Stimulated activated CD4-positive, alpha-beta T cell treated with anti-CD3 and anti-CD28 coated beads, Interleukin-15, amount 100 ng/mL, for 1 hour (primary cell): ENCODE results near the gene RNF150.

Experiments used
- DNase-seq, 2 donors: peaks; one replicate each; pipeline ENCODE4 v3.0.0-alpha.2; 2020; ENCODE audit warnings: low read depth in 1 of 2, low spot score in 1 of 2

The RNF150 gene

DNA sequence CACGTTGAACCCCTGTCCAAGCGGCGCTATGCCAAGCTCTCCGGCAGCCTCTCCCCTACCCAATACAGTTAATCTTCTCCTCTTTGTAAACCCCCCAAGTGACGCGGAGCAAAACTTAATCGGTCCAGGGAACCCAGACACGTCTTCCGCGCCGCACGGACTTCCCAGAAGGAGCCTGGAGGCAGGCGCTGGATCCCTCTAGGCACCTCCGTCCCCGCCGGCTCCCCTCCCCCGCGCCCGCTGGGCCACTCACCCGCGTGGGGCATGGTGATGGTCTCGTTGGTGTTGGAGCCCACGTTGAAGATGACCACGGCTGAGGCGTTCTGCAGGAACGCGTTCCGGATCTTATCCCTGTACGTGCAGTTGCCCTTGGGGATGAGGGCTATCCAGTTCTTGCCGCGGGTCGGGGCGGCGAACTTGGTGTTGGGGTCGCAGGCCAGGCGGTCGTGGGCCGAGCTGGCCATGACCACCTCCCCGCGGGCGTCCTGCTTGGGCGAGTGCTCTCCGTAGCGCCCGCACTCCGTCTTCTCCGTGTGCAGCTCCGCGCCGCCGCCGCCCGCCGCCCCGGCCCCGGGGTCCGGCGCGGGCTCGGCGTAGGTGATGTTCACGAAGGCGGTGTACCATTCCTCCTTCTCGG, 1.1 kb downstream of the RNF150 start:
- DNase-seq, result no peak

GRCh38 chr4:141131723-141132071, 1.6 kb downstream of the RNF150 start:
- DNase-seq, result no peak

- DNase-seq, result no peak
Measured at GRCh38 chr4:141130947-141131605, 2.2 kb downstream of the RNF150 start.

DNA sequence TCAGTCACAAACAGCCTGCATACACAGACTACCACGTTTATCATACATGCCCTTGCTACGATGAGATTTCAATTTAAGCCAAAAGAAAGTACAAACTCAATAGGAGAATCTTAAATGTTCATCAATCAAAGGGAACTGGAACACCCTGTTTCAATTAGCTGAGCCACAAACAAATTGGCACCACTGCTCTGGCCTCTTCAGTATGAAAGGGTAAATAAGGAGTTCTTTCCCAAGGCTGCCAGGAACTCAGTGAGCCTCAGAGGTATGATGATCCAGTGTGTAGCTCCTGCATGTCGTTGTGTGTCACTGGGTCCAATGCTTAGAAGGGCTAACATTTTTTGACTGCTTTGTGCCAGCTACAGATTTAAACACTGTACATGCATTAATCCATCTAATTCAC, 5.4 kb downstream of the RNF150 start:
- no peak for DNase-seq

GRCh38 chr4:141126769-141127168, 6.5 kb downstream of the RNF150 start:
- DNase-seq, result no peak

DNA sequence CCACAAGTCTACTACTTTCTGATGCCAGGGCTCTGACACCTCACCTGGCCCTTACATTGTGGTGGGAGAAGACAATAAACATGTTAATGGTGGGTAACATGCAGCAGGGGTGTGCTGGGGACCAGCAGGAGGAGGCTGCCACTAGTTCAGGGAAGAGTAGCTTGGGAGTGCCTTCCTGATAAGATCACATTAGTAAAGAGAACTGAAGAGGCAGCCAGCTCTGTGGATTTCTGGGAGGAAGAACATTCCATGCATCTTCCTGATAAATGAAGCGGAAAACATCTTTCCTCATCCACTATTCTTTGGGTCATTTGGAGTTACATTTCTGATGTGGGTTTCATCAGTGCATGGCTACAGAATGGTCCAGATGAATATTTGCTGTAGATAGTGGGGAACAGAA, 9.0 kb downstream of the RNF150 start:
- no peak for DNase-seq

GRCh38 chr4:141121768-141122454, 11.4 kb downstream of the RNF150 start:
- DNase-seq, result no peak

GRCh38 chr4:141121101-141121500, 12.2 kb downstream of the RNF150 start:
- no peak for DNase-seq

DNA sequence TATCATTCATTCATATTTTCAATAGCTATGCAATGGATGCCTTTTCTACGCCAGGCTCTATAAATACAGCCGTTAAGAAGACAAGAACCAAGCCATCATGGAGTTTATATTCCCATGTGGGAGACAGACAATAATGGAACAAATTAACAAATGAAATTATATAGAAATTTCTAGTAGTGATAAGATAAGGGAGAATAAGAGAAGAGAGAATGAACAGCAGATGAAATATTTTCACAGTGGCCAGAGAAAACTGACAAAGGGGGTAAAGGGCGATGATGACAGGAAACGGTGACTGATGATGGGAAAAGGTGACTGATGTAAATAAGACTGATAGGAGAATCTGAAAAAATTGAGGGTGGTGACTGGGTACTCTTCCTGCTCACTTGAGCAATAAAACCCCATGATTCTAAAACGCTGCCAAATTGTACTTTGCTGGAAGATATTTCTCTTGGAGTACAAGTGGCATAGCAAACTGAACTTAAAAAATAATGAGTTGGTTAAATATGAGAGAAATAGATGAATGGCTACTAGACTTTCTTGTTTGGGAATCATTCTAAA, 13.2 kb downstream of the RNF150 start:
- no peak for DNase-seq

- no peak for DNase-seq
Measured at GRCh38 chr4:141119071-141119470, 14.2 kb downstream of the RNF150 start.

DNA sequence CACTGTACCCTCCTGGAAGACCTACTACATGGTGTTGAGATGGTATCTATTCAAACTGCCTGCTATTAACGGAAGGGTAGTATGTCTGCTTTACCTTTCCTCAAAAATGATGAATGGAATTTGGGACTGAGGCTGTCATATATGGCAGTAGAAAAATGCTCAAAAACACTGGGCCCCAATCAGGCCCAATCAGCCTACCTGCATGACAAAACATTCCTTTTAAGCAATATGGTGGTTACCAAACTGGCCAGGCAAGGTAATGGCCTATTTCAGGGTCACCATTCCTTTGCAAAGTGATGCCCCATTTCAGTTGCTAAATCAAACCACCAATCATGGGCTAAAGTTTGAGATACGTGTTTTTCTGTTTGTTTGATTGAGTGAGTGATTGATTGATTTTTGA, 14.9 kb downstream of the RNF150 start:
- no peak for DNase-seq

DNA sequence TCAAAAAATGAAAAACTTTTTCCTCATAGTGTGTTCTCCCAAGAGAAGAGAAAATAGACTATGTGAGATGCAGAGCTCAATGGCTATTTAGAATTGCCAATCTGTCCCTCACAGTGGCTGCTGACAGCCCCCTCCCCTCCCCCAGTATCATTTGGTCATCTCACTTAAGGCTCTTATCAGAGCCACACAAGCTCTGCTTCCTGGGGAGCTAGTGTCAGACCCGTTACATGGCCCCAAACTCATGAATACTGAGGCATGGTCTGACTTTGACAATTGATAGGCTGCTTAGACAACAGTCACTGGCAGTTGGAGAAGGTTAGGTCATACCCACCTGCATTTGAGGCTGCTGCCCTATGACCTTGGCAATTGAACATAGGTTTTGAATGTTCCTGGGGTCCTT, 15.3 kb downstream of the RNF150 start:
- no peak for DNase-seq

DNA sequence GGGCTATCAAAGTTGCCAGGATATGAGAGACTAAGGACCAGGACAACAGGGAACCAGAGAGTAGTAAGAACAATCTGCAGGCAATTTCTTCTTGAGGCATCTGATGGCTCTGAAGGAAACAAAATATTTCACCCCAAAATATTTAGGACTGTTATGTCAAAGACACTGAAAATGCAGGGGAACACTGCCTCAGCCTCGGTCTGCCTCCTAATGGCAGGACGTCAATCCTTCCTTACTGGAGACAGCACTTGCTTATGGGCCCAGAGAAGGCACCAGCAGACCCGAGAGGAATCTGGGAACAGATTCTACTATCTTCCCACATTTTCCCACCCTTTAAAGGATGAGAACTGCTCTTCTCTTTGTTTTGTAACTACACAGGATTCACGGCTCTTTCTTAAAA, 23.3 kb downstream of the RNF150 start:
- DNase-seq, result no peak

GRCh38 chr4:141107927-141108326, 25.3 kb downstream of the RNF150 start:
- DNase-seq, result no peak

DNA sequence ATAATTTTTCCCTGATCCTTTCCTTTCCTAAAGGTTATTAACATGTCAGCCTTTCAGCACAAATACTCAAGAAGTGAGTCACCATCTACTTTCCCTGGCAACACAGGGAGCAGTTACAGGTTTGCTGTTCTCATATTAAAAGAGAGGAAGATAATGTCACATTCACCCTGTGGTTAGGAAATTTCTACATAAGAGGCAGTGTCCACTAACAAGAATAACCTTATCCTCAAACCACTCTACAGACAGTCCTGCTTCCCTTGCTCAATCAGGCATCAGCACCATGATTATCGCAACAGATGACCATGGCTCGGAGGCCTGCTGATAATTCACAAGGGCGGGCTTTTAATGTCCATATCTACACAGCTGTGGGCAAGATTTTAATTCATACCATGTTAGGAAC, 30.9 kb downstream of the RNF150 start:
- no peak for DNase-seq

DNA sequence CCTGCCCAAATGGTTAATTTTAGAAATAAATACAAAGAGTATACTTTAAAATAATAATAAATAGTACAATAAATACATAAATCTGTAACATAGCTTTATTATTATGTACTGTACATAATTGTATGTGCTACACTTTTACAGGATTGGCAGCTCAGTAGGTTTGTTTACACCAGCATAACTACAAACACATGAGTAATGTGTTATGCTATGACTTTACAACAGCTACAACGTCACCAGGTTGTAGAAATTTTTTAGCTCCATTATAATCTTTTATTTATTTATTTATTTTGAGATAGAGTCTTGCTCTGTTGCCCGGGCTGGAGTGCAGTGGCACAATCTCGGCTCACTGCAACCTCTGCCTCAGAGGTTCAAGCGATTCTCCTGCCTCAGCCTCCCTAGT, 31.8 kb downstream of the RNF150 start:
- DNase-seq, result no peak

DNA sequence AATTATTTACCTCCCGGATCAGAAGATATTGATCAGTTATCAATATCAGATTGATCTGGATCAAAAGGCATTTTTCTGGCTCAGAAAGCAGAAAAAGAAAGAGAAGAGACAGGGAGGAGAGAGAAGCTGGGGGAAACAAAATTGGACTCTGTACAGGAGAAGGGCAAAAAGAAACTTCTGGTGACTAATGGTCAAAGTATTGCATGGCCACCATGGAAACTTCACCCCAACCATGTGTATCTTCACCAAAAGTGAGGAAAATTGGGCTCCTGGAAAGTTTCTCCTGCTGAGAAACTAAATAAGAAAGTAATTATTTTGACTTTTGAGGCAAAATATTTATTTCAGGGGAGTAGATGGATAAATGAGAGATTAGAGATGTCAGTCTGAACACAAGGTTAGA, 33.9 kb downstream of the RNF150 start:
- DNase-seq, result no peak

DNA sequence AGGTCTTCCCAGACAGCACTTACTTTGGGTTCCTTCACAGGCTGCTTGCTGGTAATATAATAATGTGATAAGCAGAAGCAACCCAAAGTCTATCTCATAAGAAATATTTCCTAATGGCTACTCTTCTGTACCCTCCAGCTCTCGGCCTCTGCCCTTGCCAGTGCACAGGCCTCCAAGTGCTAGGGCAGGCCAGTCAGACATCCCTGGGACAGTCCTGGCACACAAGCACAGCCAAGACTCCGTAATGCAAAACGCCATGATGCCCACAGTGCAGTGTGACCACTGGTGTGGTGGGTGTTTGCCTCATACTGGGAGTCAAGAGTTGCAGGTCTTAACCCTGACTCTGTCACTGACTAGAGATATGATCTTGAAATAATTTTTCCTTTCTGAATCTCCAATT, 35.1 kb downstream of the RNF150 start:
- DNase-seq, result no peak

DNA sequence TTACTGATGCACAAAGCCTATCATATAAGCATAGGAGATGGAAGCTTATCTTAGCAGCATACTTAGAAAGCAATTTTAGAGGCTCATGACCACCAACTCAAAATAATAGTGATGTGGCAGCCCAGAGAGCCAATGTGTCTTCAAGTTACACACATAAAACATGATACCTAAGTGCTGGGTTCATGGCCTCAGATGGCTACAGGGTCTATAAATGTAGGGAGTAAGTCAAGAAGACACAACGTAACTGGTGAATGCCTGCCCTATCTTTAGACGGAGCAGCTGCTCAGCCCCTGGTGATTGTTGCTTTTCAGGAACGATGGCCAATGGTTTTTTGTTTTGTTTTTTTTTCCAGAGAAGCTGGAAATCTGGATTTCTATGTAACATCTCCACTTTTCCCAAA, 42.8 kb downstream of the RNF150 start:
- DNase-seq, result no peak

- no peak for DNase-seq
Measured at GRCh38 chr4:141081921-141082395, 51.3 kb downstream of the RNF150 start.

- no peak for DNase-seq
Measured at GRCh38 chr4:141080668-141081067, 52.6 kb downstream of the RNF150 start.

DNA sequence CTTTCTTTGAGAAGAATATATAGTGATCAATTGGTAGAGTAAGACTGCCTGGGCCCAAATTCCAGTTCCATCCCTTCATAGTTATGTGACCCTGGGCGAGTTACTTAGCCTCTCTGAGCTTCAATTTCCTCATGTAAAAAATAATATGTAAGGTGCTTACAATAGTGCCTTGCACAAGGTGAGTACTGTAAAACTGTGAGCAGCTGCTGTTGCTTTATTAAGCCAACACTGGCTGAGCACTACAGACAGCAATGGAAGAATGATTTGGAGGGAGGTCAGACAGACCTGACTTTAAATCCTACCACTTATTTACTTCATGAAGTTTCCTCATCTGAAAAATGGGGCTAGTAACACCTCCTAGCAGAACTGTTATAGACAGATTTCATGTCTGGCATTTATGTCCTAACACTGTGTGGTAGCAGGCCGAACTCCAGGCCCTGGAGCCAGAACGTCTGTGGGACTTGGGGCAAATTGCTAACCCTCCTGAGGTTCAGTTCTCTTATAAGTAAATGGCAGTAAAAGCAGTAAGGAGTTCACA, 53.8 kb downstream of the RNF150 start:
- DNase-seq, result no peak
